ENCODE results near the gene NEGR1. TPM values are rescaled to one million over a fixed set of nuclear protein-coding genes. Genes with fewer than 3 reads are reported as not detected.

Gene NEGR1
- polyA plus RNA-seq, 1 donor from 2014 or later, result 47.4 TPM

GRCh38 chr1:71427066-71427465 lies 855.3 kb downstream of the NEGR1 start:
- Histone ChIP-seq H3F3A (ENCODE audit: insufficient read depth, low read length, poor library complexity, severe bottlenecking) (no peaks in the 10 kb centered on the region), H3K9me3 (ENCODE audit: low read length) (no peaks in the 10 kb centered on the region), H3K27me3 (ENCODE audit: insufficient read depth, low read depth, low read length) (no peaks in the 10 kb centered on the region), H2AFZ (ENCODE audit: low read depth, low read length) (no peak overlapping the region), H3K36me3 (ENCODE audit: insufficient read depth, low read length) (no peaks in the 10 kb centered on the region), H3K4me3 (ENCODE audit: low read length) (no peak overlapping the region), H3K79me2 (replicated peaks; ENCODE audit: insufficient read depth, low read length) (no peaks in the 10 kb centered on the region), H3K4me2 (ENCODE audit: low read length) (no peak overlapping the region), H4K20me1 (ENCODE audit: insufficient read depth) (no peaks in the 10 kb centered on the region), H3K9ac (ENCODE audit: low read length) (no peak overlapping the region), H3K27ac (ENCODE audit: low read length) (no peak overlapping the region), H3K9me2 (ENCODE audit: insufficient read depth, low read length) (no peaks in the 10 kb centered on the region)
- TF ChIP-seq POLR2AphosphoS5 (IDR thresholded peaks at IDR 0.05), result no peak
- TF ChIP-seq SMC3 (conservative IDR thresholded peaks at IDR 0.05; ENCODE audit: poor library complexity), result no peak
- no peak for TF ChIP-seq RAD21 (conservative IDR thresholded peaks at IDR 0.05)
- TF ChIP-seq MXI1 (conservative IDR thresholded peaks at IDR 0.05; ENCODE audit: poor library complexity, severe bottlenecking), result no peak
- TF ChIP-seq TAF1 (IDR thresholded peaks at IDR 0.05; ENCODE audit: low read depth), result no peak

DNA sequence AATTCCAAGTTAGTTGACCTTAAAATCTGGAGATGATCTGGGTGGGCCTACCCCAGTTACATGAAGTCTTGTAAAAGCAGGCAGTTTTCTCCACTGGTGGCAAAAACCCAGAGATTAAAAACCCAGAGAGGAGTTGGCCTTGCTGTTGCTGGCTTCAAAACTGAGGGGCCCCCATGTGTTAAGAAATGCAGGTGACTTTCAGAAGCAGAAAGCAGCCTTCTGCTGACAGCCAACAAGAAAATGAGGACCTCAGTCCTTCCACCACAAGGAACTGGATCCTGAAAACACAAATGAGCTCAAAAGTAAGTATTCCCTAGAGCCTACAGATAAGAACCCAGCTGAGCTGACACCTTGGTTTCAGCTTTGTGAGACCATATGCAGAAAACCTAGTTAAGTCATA lies 857.8 kb downstream of the NEGR1 start:
- Histone ChIP-seq H3K79me2 (replicated peaks; ENCODE audit: insufficient read depth, low read length) (no peaks in the 10 kb centered on the region), H4K20me1 (ENCODE audit: insufficient read depth) (no peaks in the 10 kb centered on the region), H3K9ac (ENCODE audit: low read length) (no peak overlapping the region), H2AFZ (ENCODE audit: low read depth, low read length) (no peak overlapping the region), H3K27me3 (ENCODE audit: insufficient read depth, low read depth, low read length) (no peaks in the 10 kb centered on the region), H3K9me2 (ENCODE audit: insufficient read depth, low read length) (no peaks in the 10 kb centered on the region), H3K36me3 (ENCODE audit: insufficient read depth, low read length) (no peaks in the 10 kb centered on the region), H3K4me3 (ENCODE audit: low read length) (no peak overlapping the region), H3K27ac (ENCODE audit: low read length) (no peak overlapping the region), H3K9me3 (ENCODE audit: low read length) (no peaks in the 10 kb centered on the region), H3K4me2 (ENCODE audit: low read length) (no peak overlapping the region), H3F3A (ENCODE audit: insufficient read depth, low read length, poor library complexity, severe bottlenecking) (no peaks in the 10 kb centered on the region)
- no peak for TF ChIP-seq SMC3 (conservative IDR thresholded peaks at IDR 0.05; ENCODE audit: poor library complexity)
- TF ChIP-seq REST (IDR thresholded peaks at IDR 0.05; ENCODE audit: borderline replicate concordance), result no peak
- TF ChIP-seq POLR2AphosphoS5 (IDR thresholded peaks at IDR 0.05), result no peak
- no peak for TF ChIP-seq CTCF (IDR thresholded peaks at IDR 0.05; ENCODE audit: poor library complexity, severe bottlenecking)
- TF ChIP-seq RAD21 (conservative IDR thresholded peaks at IDR 0.05), result no peak
- no peak for TF ChIP-seq TAF1 (IDR thresholded peaks at IDR 0.05; ENCODE audit: low read depth)
- no peak for TF ChIP-seq EP300 (conservative IDR thresholded peaks at IDR 0.05; ENCODE audit: poor library complexity, severe bottlenecking)
- no peak for TF ChIP-seq MXI1 (conservative IDR thresholded peaks at IDR 0.05; ENCODE audit: poor library complexity, severe bottlenecking)
- no peak for TF ChIP-seq EZH2 (IDR thresholded peaks at IDR 0.05; ENCODE audit: borderline replicate concordance, insufficient read depth, low read length, poor library complexity, severe bottlenecking)
